Stimulated activated CD4-positive, alpha-beta T cell treated with anti-CD3 and anti-CD28 coated beads, TNF-alpha, amount 100 ng/mL, for 1 hour (primary cell): ENCODE measurements around the gene C19orf53.
"Not testable (repeated sequence)": the region's sequence is repeated elsewhere in the genome, so short reads cannot be mapped to it uniquely, and the experiment has no call there.

Experiments
- DNase-seq, 3 donors: peaks; one replicate each; pipeline ENCODE4 v3.0.0-alpha.2; 2020; ENCODE audit warnings: low read depth in 3 of 3, low spot score in 1 of 3

Gene C19orf53

DNA sequence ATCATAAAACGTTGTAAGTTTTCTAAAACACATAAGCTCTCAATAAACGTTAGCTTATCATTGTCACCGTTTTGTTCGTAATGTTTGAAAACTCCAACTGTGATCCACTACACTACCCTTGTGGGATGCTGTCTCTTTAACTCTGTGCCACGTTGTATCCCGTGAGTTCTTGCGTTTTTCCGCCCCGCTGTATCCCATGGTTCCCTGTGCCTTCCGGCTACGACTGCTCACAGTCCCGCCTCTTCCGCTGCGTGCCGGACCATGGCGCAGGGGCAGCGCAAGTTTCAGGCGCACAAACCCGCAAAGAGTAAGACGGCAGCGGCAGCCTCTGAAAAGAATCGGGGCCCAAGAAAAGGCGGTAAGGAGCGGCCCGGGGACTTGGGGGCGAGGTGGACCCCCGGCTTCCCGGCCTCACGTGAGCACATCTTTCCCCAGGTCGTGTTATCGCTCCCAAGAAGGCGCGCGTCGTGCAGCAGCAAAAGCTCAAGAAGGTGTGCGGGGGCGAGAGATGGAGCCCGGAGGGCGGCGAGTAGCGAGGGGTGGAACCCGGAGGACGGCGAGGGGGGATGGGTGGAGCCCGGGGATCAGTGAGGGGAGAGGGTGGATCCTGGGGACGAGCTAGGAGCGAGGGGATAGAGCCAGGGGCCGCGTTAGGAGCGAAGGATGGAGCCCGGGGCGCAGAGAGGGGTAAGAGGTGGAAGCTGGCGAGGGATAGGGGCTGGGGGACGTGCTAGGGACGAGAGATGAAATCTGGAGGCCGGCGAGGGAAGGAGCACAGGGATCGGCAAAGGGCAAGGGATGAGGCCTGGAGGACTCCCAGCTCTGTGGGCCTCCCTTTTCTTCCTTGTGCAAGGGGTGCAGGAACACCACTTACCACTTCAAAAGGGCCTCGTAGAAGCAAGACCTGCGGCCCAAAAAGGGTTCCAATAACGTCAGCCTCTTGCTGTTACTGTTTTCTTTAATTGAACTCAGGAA lies at the start of gene C19orf53:
Gene C19orf53, plus strand, starts transcription at position 240 of the 975 bp plus-strand sequence. Its CDS starts 22 bp downstream, at position 262.
- peak; percentile 54 to 76 (median 60) for DNase-seq

DNA sequence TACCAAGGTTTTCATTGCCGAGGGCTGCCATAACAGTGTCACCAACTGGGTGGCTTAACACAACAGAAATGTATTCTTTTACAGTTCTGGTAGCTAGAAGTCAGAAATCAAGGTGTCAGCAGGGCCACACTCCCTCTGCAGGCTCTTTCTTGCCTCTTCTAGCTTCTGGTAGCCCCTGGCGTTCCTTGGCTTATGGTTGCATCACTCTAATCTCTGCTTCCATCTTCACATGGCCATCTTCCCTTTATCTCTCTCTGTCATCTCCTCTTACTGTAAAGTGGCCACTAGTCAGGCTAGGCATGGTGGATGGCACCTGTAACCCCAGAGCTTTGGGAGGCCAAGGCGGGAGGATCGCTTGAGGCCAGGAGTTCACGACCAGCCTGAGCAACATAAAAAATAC lies 47.9 kb upstream of the C19orf53 start:
- DNase-seq = no peak

DNA sequence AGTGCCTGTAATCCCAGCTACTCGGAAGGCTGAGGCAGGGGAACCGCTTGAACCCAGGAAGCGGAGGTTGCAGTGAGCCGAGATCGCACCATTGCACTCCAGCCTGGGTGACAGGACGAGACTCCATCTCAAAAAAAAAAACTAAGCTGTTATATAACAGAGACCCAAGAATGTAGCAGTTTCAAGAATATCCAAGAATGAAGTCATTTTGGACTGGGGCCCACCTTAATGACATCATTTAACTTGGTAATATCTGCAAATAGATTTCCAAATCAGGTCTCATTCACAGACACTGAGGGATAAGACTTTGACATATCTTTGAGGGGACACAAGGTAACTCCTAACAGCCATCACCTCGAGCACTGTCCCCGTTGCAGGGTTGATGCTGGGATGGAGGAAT lies 46.5 kb upstream of the C19orf53 start:
- DNase-seq = no peak

DNA sequence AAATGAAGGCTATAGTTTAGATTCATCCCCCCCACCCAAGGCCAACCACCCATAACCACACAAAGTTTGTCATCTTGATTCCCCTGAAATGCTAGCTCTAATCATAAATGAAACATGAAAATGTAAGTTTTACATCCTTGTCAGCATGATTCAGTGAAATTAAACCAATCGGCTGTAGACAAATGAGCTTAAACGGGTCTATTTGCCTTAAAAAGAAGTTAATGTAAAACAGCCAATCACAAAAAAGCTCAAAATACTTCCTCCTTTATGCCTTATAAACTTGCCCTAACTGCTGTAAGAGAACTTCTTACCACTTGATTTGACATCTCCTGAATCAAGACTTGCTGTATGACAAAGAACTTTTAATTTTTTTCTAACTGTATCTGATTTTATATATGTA lies 44.4 kb upstream of the C19orf53 start:
- no peak for DNase-seq

DNA sequence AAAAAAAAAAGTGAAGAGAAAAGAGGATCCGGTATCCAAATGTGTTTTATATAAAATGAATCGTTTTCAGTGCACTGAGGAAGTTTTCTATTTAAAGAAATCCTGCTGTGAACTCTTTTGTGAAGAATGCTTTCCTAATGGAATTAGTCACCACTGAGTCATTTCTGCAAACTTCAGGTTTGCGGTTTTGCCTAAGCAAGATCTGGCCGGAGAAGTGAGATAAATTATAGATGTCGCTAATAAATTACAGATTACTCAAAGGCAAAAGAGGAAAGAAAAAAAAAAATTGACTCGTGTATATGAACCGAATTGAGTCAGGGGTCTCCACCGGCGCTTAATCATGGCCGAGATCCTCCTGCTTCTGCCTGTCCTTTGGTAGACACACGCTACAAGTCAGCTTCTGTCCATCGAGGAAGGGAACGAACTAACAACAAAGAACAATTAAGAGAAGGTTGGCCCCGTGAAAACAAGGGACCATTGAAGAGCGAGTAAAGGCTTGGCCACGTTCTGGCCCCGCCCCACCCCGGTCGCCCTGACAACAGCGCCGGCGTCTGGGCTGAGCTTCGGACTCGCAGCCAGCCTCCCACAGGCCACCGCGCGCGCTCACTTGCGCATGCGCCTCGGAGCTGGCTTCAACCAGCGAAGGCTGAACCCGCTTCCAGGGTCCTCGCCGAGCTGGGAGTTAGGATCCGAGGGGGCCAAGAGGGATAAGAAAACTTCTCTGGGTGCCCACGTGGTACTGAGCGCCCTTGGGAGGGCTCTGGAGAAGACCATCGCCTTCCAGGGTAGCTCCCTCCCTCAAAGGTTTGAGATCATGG lies 42.9 kb upstream of the C19orf53 start:
- peak; percentile 87 to 90 (median 87) for DNase-seq

DNA sequence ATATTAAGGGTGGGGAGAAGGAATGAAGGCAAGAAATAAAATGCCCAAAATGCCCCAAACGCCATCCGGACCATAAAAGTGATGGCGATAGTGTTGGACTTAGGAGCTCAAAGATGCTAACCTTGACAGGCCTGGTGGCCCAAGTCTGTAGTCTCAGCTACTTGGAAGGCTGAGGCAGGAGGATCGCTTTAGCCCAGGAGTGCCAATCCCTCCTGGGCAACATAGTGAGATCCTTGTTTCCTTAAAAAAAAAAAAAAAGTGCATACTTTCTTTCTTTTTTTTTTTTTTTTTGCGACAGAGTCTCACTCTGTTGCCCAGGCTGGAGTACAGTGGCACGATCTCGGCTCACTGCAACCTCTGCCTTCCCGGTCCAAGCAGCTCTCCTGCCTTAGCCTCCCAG lies 41.9 kb upstream of the C19orf53 start:
- DNase-seq = no peak

DNA sequence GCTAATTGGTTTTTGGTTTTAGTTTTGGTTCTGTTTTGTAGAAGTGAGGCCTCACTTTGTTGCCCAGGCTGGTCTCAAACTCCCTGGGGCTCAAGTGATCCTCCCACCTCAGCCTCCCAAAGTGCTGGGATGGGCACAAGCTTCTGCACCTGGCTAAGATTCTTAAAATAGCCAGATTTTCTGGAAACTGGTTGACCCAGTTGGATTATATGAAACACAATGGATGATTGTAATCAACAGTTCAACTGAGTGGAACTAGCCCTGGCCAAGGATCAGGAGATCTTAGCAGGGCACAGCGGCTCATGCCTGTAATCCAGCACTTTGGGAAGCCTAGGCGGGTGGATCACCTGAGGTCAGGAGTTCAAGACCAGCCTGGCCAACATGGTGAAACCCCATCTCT lies 39.5 kb upstream of the C19orf53 start:
- DNase-seq = no peak

DNA sequence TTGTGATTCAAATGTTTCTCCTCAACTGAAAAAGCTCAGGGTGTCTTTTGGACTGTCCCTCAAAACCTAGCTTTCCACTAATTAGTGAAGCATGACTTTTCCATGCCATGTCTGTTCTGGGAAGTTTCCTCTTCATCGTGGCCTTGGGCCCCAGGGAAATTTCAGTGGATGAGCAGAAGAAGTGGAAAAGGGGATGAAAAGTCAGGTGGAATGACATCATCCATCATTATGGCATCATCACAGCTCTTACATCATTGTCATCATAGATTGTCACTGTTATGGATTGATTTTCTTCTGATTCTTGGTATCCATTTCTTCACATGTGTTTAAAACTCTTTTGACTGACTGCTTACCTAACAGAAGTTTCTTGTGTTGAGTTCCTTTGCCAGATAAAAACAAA lies 36.2 kb upstream of the C19orf53 start:
- DNase-seq = no peak

DNA sequence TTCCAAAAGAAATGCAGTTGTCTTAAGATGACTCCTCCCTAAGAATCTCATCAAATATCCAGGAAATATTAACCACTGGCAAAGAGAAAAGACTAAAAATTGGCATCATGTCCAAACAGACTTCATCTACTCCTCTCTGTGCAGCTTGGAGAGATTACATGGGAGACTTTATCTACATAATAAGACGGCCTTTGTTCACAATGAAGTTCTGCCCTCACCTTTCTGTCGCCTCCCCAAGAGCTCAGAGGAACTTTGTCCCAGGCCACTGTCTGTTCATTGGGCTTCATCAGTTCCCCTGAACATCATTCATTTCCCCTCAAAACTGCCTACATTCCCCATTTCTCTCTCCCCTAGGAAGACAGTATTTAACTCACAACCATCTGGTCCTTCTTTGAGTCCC lies 32.4 kb upstream of the C19orf53 start:
- DNase-seq = no peak

DNA sequence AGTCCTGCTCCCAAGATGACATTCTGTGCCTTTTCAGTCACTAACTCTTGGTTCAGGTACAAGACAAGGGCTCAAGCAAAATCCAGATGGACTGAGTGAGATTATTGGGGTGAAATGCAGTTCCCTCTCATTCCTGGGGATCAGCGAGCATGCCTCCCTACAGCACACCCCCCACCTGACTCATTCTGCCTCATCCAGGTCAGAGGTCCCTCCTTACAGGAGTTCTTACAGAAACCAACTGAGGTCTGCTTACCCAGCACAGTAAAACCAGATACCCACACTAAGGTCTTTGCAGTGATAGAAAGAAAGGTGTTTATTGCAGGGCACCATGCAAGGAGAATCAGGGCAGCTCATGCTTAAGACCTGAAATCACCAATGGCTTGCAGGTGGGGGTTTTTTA lies 31.5 kb upstream of the C19orf53 start:
- DNase-seq = no peak

DNA sequence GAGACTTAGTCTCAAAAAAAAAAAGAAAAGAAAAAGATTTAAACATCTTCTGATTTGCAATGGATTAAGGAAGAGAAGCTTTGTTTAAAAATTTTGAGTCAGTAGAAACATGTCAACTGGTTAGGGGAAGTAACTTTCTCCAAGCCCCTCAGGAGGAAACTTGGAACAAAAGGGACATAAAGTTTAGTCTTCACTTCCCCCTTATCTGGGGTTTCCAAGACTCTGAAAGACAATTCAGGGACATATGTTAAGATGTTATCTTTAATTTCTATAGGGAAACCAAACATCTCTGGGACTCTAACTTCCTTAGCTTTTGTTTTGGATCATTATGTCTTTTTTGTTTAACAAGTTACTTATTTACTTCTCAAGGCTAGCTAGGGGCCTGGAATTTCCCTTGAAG lies 30.1 kb upstream of the C19orf53 start:
- DNase-seq = no peak

DNA sequence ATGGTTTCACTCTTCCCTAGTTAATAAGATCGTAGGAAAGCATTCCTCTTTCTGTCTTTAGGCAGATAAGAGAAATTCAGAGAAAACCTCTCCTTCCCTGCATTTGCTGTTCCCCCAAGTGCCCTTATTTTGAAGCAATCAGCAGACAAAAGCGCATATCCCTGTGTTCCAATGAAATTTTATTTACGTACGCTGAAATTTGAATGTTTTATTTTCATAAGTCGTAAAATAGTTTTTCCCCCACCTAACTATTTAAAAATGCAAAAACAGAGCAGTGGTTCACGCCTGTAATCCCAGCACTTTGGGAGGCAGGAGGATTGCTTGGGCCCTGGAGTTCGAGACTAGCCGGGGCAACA lies 27.2 kb upstream of the C19orf53 start:
- no peak for DNase-seq

DNA sequence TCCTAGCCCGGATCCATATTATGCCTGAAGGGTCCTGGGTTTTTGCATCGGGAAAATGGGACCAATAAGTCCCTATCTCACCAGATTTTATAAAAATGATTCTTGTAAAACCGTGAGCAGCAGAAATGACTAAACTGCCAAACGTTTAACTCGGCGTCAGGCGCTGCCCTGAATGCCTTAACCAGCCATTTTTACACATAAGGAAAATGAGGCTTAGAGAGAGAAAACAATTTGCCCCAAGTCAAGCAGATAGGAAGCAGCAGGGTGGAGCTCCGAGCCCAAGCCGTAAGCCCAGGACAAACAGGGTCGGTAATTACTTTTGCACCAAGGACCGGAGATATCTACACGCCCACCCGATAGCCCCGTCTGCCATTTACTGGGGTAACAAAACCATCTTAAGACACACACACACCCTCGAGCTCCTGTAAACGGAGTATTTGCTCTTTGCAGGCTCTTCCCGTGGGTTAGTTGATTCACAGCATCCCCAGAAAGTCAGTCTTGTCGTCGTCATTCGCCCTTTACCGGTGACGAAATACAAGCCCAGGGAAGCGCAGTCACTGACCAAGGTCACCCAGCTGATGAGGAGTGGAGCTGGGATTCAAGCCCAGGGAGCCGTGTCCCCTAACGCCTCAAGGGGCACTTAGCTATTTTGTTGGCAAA lies 26.0 kb upstream of the C19orf53 start:
- DNase-seq = no peak

DNA sequence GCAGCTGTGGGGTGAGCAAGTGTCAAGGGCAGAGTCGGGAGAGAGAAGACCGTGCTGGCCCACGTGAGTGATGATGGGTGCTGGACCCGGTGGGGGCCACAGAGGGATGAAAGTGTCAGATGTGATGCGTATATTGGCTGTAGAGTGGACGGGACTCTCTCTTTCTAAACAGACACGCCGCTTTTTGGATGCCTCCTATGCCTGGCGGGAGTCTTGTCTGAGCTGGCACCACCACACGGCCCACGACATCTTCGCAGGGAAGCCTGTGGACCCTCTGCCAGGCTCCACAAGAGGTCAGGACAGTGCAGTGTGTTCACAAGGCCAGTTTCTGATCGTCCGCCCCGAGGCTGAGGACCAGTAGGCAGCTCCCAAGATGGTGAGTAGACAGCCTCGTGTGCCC lies 22.8 kb upstream of the C19orf53 start:
- no peak for DNase-seq

DNA sequence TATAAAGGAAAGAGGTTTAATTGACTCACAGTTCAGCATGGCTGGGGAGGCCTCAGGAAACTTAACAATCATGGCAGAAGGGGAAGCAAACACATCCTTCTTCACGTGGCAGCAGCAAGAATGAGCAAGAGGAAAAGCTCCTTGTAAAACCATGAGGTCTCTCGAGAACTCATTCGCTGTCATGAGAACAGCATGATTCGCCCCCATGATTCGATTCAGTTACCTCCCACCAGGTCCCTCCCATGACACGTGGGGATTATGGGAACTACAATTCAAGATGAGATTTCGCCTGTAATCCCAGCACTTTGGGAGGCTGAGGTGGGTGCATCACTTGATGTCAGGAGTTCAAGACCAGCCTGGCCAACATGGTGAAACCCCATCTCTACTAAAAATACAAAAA lies 20.6 kb upstream of the C19orf53 start:
- DNase-seq = not testable (repeated sequence)

DNA sequence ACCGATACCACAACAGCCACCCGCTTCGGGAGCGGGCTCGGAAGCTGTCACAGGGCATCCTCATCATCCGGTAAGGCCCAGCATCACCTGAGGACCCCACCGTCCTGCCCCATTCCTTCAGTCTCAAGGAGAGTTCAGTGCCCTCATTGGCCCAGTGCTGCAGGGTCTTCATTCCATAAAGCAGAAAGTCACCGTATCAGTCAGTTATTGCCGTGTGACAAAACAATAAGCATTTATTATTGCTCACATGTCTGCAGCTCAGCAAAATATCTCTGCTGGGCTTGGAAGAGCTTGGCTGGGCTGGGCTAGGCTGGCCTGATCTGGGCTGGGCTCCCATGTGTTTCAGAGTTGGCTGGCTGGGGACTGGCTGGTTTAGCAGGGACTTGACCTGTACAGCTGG lies 18.0 kb upstream of the C19orf53 start:
- DNase-seq = no peak

DNA sequence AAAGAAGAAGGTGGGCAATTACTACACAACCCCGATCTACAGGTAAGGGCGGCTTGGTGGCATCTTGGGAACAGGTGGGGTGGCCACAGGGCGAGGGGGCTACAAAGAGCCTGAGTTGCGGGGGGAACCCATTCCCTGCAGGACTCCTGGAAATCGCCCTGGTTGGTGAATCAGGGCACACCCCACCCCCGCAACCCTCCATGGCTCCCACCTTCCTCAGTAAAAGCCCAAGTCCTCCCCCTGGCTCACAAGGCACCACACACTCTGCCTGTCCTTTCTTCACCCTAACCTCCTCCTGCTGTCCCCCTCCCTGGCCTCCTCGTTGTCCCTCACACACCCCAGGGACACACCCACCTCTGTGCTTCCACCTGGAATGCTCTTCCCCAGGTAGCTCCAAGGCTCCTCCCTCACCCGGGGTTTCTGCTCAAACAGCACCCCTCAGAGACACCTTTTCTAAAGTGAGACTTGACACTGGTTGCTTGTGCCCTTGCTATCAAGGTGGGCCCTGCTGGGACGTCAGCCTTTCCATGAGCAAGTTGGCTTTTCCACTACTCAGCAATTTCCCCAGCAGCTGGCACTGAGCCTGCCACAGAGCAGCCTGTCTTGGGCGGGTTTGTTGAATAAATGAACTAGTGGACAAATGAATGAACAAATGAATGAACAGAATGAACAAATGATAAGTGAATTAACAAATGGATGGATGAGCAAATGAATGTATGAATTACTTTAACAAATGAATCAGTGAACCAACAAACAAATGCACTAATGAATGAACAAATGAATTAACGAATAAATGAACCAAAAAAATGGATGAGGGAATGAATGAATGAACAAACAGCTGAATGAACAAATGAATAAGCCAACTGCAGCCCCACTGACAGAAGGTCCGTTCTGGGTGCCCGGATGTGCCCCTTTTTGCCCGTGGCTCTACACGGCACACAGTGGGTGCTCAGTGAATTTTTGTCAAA lies 16.2 kb upstream of the C19orf53 start:
- no peak for DNase-seq

DNA sequence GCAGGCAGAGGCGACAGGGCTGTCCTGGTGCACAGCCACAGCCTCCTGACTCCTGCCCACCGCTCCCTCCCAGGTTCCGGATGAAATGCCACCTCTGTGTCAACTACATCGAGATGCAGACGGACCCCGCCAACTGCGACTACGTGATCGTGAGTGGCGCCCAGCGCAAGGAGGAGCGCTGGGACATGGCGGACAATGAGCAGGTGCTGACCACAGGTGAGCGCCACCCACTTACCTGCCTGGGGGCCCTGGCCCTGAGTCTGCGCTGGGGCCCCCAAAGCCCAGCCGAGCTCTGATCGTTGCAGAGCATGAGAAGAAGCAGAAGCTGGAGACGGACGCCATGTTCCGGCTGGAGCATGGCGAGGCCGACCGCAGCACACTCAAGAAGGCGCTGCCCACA lies 15.5 kb upstream of the C19orf53 start:
- DNase-seq = no peak

DNA sequence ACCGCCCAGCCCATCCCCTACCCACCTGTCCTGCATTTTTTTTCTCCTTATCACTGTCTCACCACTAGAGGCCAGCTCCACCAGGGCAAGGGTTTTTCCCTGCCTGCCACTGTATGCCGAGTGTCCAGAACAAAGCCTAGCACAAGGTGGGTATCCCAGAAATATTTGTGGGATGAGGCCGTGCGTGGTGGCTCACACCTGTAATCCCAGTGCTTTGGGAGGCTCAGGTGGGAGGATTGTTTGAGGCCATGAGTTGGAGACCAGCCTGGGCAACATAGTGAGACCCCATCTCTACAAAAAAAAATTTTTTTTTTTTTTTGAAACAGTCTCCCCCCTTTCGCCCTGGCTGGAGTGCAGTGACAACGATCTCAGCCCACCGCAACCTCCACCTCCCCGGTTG lies 12.8 kb upstream of the C19orf53 start:
- DNase-seq = no peak

DNA sequence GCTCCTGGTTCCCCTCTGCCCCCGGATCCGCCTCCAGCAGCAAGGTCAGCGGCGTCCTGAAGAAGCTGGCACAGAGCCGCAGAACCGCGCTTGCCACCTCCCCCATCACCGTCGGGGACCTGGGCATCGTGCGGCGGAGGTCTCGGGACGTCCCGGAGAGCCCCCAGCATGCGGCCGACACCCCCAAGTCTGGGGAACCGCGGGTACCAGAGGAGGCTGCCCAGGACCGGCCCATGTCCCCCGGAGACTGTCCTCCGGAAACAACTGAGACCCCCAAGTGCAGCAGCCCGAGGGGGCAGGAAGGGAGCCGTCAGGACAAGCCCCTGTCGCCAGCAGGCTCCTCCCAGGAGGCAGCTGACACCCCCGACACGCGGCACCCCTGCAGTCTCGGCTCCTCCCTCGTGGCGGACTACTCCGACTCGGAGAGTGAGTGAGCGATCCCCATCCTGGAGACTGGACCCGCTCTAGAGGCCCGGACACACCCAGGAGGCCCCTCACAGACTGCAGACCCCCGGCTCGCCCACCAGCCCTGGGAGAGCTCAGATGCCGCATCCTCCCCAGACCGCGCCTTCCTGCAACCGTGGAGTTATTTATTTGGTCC lies 11.5 kb upstream of the C19orf53 start:
- no peak for DNase-seq
